PFSK-1 (cell line): ENCODE measurements around the gene KNSTRN.

Experiments used
- POLR2AphosphoS5 ChIP-seq: IDR thresholded peaks from 2 replicates; pipeline ENCODE4 v1.6.1; 2012; ENCODE audit warnings: low read depth, mild to moderate bottlenecking, control low read depth, low read length, moderate library complexity
- SIN3A ChIP-seq: IDR thresholded peaks from 2 replicates; pipeline ENCODE4 v1.6.1; 2012; ENCODE audit warnings: mild to moderate bottlenecking, low read length, moderate library complexity, borderline replicate concordance; ENCODE audit not compliant: insufficient read depth
- TAF1 ChIP-seq: IDR thresholded peaks from 2 replicates; pipeline ENCODE4 v1.6.1; 2012; ENCODE audit warnings: low read length, control low read depth, borderline replicate concordance; ENCODE audit not compliant: insufficient read depth

GRCh38 chr15:40364251-40364650 is 18.3 kb upstream of the KNSTRN start:
- TF ChIP-seq POLR2AphosphoS5 (no peak), SIN3A (no peak), TAF1 (no peak)
